DOHH2 (cell line): Measurements from ENCODE around the gene BAZ2B.

Source experiments
- H3F3A ChIP-seq: fragments of 200-600 bp; sonication (generic), shearing (Covaris generic); 2 replicates; pipeline ENCODE4 v1.6.0; 2016; ENCODE audit warnings: antibody characterized with exemption, mild to moderate bottlenecking; ENCODE audit not compliant: control insufficient read depth, insufficient read depth
- H3K27ac ChIP-seq: fragments of 200-600 bp; sonication (generic); 2 replicates; pipeline ENCODE4 v1.5.1; 2014; ENCODE audit warnings: low read depth, mild to moderate bottlenecking, low read length, moderate library complexity
- H3K27me3 ChIP-seq: fragments of 200-600 bp; sonication (generic); 2 replicates; pipeline ENCODE4 v1.6.1; 2014; ENCODE audit warnings: mild to moderate bottlenecking, low read length, mixed read lengths; ENCODE audit not compliant: control insufficient read depth
- H3K36me3 ChIP-seq: fragments of 200-600 bp; sonication (generic); 2 replicates; pipeline ENCODE4 v1.6.1; 2014; ENCODE audit warnings: mild to moderate bottlenecking, low read length, moderate library complexity, mixed read lengths; ENCODE audit not compliant: control insufficient read depth
- H3K4me1 ChIP-seq: fragments of 200-600 bp; sonication (generic); 2 replicates; pipeline ENCODE4 v1.6.1; 2014; ENCODE audit warnings: mild to moderate bottlenecking, low read length, mixed read lengths; ENCODE audit not compliant: control insufficient read depth
- H3K4me2 ChIP-seq: fragments of 200-600 bp; sonication (generic); 2 replicates; pipeline ENCODE4 v1.6.0; 2014; ENCODE audit warnings: mild to moderate bottlenecking, low read length, moderate library complexity
- H3K4me3 ChIP-seq: fragments of 200-600 bp; sonication (generic); 2 replicates; pipeline ENCODE4 v1.5.1; 2014; ENCODE audit warnings: mild to moderate bottlenecking, low read length, mixed read lengths
- H3K79me2 ChIP-seq: fragments of 200-600 bp; sonication (generic); 2 replicates; pipeline ENCODE4 v1.6.1; 2014; ENCODE audit warnings: mild to moderate bottlenecking, low read length, mixed read lengths; ENCODE audit not compliant: control insufficient read depth
- H3K9me2 ChIP-seq: fragments of 200-600 bp; sonication (generic); replicated peaks from 2 replicates; pipeline ENCODE4 v1.6.1; 2014; ENCODE audit warnings: mild to moderate bottlenecking, low read length, mixed read lengths; ENCODE audit not compliant: control insufficient read depth
- H3K9me3 ChIP-seq: fragments of 200-600 bp; sonication (generic); 2 replicates; pipeline ENCODE4 v1.6.1; 2014; ENCODE audit warnings: antibody characterized with exemption, low read length, mixed read lengths; ENCODE audit not compliant: control insufficient read depth, insufficient read depth
- H4K20me1 ChIP-seq: fragments of 200-600 bp; sonication (generic); 2 replicates; pipeline ENCODE4 v1.6.0; 2014; ENCODE audit warnings: low read depth, mild to moderate bottlenecking, antibody characterized with exemption, low read length, moderate library complexity; ENCODE audit not compliant: control insufficient read depth, insufficient read depth
- CTCF ChIP-seq: fragments of 200-600 bp; sonication (generic); IDR thresholded peaks from one replicate; pipeline ENCODE4 v1.5.1; 2014; ENCODE audit warnings: antibody characterized with exemption, mild to moderate bottlenecking, low read depth, low read length; ENCODE audit not compliant: poor library complexity, severe bottlenecking
- EZH2phosphoT487 ChIP-seq: fragments of 200-600 bp; sonication (generic); IDR thresholded peaks from 2 replicates; pipeline ENCODE4 v1.6.1; 2017; ENCODE audit warnings: borderline replicate concordance, mild to moderate bottlenecking, antibody characterized with exemption, low read length, moderate library complexity, mixed read lengths

BAZ2B gene

DNA sequence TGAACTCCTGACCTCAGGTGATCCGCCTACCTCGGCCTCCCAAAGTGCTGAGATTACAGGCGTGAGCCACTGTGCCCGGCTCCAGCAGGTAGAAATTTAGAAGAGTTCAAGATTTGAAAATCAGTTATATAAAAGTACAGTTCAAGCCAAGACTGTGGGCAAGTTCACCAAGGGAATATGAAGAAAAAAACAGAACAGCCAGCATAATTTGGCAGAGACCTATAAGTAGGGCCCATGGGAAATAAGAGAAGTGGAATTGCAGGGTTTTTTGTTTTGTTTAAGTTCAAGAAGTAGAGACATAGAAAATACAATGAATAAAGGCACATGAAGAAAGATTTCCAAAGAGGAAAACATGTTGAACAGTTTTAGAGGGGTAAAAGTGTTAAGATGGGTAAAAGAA is 57.9 kb downstream of the BAZ2B start:
- H3K27me3 ChIP-seq, result no peaks in the 10 kb centered on the region
- no peaks in the 10 kb centered on the region for H4K20me1 ChIP-seq
- H3K9me3 ChIP-seq, result no peaks in the 10 kb centered on the region
- H3K27ac ChIP-seq, result no peak overlapping the region
- H3K79me2 ChIP-seq, result no peaks in the 10 kb centered on the region
- no peak overlapping the region for H3K4me2 ChIP-seq
- no peaks in the 10 kb centered on the region for H3F3A ChIP-seq
- H3K36me3 ChIP-seq, result no peaks in the 10 kb centered on the region
- H3K4me3 ChIP-seq, result no peak overlapping the region
- H3K9me2 ChIP-seq, result no peaks in the 10 kb centered on the region
- TF ChIP-seq EZH2phosphoT487, result no peak
- no peak for TF ChIP-seq CTCF
- no peaks in the 10 kb centered on the region for H3K4me1 ChIP-seq

DNA sequence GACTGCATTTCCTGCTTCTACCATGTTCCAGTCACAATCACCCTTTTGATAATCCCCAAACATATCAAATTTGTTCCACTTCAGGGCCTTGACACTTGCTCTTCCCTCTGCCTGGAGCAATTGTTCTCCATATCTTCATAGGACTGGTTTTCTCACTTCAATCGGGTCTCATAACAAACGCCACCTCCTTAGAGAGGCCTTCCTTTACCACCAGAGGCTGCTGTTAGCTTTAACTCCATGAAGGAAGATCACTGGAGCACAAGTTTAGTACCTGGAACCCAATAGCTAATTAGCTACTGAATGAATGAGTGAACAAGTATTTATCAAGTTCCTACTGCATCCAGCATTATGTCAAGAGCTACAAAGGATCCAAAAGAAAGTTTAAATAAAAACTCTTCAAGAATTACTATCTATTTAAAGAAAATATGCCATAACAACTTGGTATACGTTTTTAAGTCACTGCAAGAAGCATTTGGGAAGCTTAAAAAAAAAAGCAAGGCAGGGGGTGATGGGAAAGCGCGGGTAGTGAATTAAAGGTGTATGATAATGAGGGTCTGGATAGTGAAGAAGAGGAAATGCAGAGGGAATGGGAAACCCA is 58.8 kb downstream of the BAZ2B start:
- Histone ChIP-seq H3K27ac (no peak overlapping the region), H3K4me2 (no peak overlapping the region)

DNA sequence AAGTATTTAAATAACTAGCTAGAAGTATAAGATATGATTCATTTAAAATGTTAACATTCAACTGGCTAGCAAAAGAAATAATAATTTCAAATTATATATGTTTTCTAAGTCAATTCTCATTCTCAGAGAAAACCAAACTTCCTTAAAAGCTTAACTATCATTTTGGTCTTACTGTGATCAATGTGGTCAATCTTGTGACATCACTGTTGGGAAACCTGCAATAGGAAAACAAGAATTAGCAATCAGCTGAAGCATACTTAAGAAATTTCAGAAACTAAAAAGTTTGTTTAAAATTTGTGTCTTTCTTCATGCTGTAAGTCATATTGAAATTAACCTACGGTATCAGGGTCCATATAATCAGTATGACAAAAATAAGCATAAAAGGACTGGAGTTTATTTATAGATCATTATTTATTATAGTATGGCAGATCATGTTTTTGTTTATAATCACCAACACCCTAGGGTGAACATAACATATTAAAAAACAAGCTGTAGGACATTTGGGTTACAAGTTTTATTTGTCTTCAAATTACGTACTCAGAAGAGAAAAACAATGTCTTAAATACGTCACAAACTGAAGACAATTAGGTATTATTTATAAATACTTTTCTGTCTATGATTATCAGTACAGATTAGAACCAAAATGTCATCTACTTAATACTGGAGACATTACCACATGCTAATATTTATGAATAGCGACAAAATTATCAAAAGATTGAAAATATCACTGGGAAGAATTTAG is 60.5 kb downstream of the BAZ2B start:
- Histone ChIP-seq H3F3A (no peaks in the 10 kb centered on the region), H3K27me3 (no peaks in the 10 kb centered on the region), H3K9me3 (no peaks in the 10 kb centered on the region), H3K36me3 (no peaks in the 10 kb centered on the region), H3K27ac (no peak overlapping the region), H3K4me2 (no peak overlapping the region), H3K79me2 (no peaks in the 10 kb centered on the region), H3K9me2 (no peaks in the 10 kb centered on the region), H3K4me3 (no peak overlapping the region), H3K4me1 (no peaks in the 10 kb centered on the region), H4K20me1 (no peaks in the 10 kb centered on the region)
- TF ChIP-seq EZH2phosphoT487 (no peak), CTCF (no peak)

More for the DNA sequence above, 58.8 kb downstream of the BAZ2B start:
- Histone ChIP-seq H3K27me3 (no peaks in the 10 kb centered on the region), H3K4me3 (no peak overlapping the region), H3K9me2 (no peaks in the 10 kb centered on the region), H3K9me3 (no peaks in the 10 kb centered on the region), H4K20me1 (no peaks in the 10 kb centered on the region), H3K79me2 (no peaks in the 10 kb centered on the region), H3F3A (no peaks in the 10 kb centered on the region), H3K36me3 (no peaks in the 10 kb centered on the region), H3K4me1 (no peaks in the 10 kb centered on the region)
- TF ChIP-seq EZH2phosphoT487 (no peak), CTCF (no peak)
